ENCODE results near the gene PIP5K1C.

GRCh38 chr19:3716147-3716668 is 15.9 kb upstream of the PIP5K1C start:
- TF ChIP-seq CTCF (IDR thresholded peaks at IDR 0.05) (no peak), EZH2 (IDR thresholded peaks at IDR 0.05; ENCODE audit: borderline replicate concordance, insufficient read depth, low read depth, low read length, poor library complexity, severe bottlenecking) (no peak)

Data from B cell (primary cell).